Activated naive CD8-positive, alpha-beta T cell treated with anti-CD3 and anti-CD28 coated beads for 36 hours (primary cell): ENCODE data around the gene POLDIP2. TPM values are rescaled to one million over a fixed set of nuclear protein-coding genes. Genes with fewer than 3 reads are reported as not detected.

ENCODE experiments used
- DNase-seq: peaks from one replicate; pipeline ENCODE4 v3.0.0; 2021
- H3K27ac Mint-ChIP-seq: one replicate; pipeline ENCODE4 v1.8.0; 2022; ENCODE audit warnings: mild to moderate bottlenecking, moderate library complexity, mixed read lengths
- H3K27me3 Mint-ChIP-seq: one replicate; pipeline ENCODE4 v1.8.0; 2022; ENCODE audit warnings: mild to moderate bottlenecking, mixed read lengths
- H3K36me3 Mint-ChIP-seq: one replicate; pipeline ENCODE4 v1.8.0; 2021; ENCODE audit warnings: mild to moderate bottlenecking, mixed read lengths
- H3K4me1 Mint-ChIP-seq: one replicate; pipeline ENCODE4 v1.8.0; 2021; ENCODE audit warnings: mixed read lengths
- H3K4me3 Mint-ChIP-seq: one replicate; pipeline ENCODE4 v1.8.0; 2022; ENCODE audit warnings: mild to moderate bottlenecking, moderate library complexity, mixed read lengths
- H3K9me3 Mint-ChIP-seq: one replicate; pipeline ENCODE4 v1.8.0; 2022; ENCODE audit warnings: mixed read lengths
- total RNA-seq, 2 experiments: library from RNA; stranded (reverse); gene quantifications; one replicate each; pipeline ENCODE4 v1.2.3, GENCODE V29; 2021

The POLDIP2 gene
- total RNA-seq, 2 experiments from 2014 or later: 125 to 126 TPM

DNA sequence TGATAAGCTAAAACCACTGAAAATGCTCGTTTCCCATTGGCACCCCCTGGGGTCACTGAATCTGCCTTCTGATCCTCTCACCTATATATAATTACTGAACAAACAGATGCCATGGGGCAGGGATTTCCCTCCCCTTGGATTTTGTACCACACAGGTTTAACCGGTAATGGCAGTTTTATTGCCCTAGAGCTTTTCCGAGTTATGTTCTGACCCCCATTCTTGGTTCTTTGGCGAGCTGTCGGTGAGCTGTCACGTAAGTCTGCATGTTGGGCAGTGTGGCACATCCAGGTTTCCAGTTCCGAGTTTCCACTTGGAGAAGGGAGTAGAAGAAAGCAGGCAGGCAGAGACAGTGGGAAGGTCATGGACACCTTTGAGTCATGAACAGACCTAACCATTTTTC, 31.2 kb downstream of the POLDIP2 start:
- peaks cover 21% of the 10 kb centered on the region for H3K4me1 Mint-ChIP-seq
- no peak for DNase-seq

DNA sequence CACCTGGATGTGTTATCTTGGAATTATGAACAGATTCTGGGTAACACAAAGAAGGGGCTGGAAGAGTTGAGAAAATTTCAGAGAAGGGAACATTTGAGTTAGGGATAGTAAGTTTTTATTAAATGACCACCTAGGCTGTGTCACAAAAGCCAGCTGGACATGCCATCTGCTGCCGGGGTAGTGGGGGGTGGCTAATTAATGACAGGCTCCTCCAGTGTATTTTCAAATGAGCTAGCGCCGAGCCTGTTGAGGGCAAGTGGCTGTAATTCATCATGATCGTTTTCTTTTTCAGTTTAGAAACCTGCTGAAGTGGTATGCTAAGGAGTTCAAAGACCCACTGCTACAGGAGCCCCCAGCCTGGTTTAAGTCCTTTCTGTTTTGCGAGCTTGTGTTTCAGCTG, 32.1 kb downstream of the POLDIP2 start:
- Mint-ChIP-seq H3K9me3 (no peaks in the 10 kb centered on the region), H3K4me3 (no peak overlapping the region), H3K27me3 (no peaks in the 10 kb centered on the region), H3K36me3 (peaks cover 30% of the 10 kb centered on the region), H3K27ac (no peak overlapping the region), H3K4me1 (peaks cover 29% of the 10 kb centered on the region)
- DNase-seq: no peak

More for the DNA sequence above, 31.2 kb downstream of the POLDIP2 start:
- Mint-ChIP-seq H3K36me3 (peaks cover 21% of the 10 kb centered on the region), H3K9me3 (no peaks in the 10 kb centered on the region), H3K27ac (no peak overlapping the region), H3K27me3 (no peaks in the 10 kb centered on the region), H3K4me3 (no peak overlapping the region)

DNA sequence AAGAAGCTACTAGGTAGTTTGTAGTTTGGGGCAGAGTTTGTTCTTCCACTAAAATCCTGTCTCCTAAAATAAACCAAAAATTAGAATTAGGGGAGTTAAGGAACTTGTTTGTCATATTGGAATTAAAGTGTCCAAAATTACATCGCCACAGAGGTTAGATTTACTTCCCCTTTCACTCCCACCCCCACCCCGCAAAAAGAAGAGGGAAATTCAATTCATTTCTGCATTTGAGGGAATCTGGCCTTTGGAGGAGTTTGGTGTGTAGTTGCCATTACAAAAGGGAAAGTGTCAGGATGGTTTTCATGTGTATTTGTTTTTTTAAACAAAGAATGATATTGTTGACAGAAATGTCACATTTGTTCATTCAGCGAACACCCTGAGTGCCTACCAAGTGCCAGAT, 32.5 kb downstream of the POLDIP2 start:
- Mint-ChIP-seq H3K9me3 (no peaks in the 10 kb centered on the region), H3K27me3 (no peaks in the 10 kb centered on the region), H3K27ac (no peak overlapping the region), H3K4me3 (no peak overlapping the region), H3K4me1 (peaks cover 33% of the 10 kb centered on the region), H3K36me3 (peaks cover 34% of the 10 kb centered on the region)
- DNase-seq: no peak

DNA sequence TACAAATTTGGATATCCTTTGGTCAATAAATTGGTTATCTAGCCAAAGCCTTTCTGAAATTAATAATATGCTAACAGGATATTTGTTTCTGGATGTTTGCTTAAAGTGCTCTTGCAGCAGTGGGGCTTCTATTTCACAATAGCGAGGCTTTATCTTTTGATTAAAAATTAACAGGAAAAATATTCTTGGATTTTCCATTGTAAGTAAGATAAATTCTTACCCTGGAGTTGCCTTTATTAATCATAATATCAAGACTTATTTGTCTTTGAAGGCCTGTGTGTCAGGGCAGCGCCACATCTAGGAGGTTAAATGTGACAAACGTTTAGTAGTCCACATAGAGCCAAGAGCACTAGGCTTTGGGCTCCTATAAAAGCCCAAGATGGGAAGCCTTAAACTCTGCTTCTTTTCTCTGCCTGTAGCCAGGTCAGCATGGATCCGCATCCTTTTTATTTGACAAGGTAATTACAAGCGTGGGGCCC, 33.0 kb downstream of the POLDIP2 start:
- Mint-ChIP-seq H3K9me3 (no peaks in the 10 kb centered on the region), H3K36me3 (peaks cover 36% of the 10 kb centered on the region), H3K27ac (no peak overlapping the region), H3K4me1 (peaks cover 33% of the 10 kb centered on the region), H3K27me3 (no peaks in the 10 kb centered on the region), H3K4me3 (no peak overlapping the region)
- no peak for DNase-seq

DNA sequence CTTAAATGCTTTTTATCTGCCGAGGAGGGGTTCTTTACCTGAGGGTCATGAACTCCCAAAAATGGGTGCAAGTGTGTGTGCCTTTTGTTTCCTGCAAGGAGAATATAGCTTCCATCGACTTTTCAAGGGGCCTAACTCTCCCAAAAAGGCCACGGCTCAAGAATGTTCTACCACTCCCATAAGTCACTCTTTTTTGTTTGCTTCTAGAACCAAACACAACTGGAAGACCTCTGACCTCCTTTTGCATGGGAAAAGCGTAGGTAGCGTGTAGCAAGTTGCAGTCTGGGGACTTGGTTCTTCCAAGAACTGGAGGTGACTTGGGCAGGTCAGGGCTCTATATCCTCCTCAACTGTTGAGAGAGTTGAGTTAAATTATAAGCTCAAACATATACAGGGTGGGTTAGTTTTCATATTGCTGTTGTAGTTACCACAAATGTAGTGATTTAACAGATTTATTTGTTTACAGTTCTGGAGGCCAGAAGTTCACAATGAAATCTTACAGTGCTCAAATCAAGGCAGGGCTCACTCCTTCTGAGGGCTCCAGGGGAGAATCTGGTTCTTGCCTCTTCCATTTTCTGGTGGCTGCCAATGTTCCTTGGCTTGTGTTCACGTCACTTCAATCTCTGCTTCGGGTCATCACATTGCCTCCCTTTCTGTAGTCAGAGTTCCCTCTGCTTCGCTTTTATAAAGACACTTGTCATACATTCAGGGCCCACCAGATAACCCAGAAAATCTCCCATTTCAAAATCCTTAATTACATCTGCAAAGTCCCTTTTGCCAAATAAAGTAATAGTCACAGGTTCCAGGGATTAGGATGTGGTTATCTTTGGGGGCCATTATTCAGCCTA, 36.9 kb downstream of the POLDIP2 start:
- peaks cover 36% of the 10 kb centered on the region for H3K4me1 Mint-ChIP-seq

DNA sequence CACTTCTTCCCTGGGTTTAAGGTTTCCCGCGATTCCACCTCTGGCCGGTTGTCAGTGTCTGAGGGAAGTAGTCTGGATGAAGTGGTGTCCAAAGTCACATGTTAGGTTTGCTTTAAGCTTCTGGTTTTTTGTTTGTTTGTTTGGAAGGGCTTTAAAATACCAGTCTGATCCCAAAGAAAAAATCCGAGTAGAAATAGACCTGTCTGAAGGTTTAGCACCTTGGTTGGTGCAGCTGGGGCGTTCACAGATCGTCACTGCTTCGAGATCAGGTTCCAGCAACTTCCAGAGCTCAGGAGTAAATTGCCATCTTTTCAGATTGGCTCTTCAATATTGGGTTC, 37.8 kb downstream of the POLDIP2 start:
- Mint-ChIP-seq H3K27ac (peak overlapping the region; percentile 82), H3K4me3 (peak overlapping the region; percentile 87), H3K9me3 (no peaks in the 10 kb centered on the region), H3K27me3 (no peaks in the 10 kb centered on the region), H3K36me3 (peaks cover 31% of the 10 kb centered on the region), H3K4me1 (peaks cover 33% of the 10 kb centered on the region)
- DNase-seq: no peak

More for the DNA sequence above, 36.9 kb downstream of the POLDIP2 start:
- DNase-seq: no peak
- Mint-ChIP-seq H3K9me3 (no peaks in the 10 kb centered on the region), H3K4me3 (peak overlapping the region; percentile 87), H3K27ac (peak overlapping the region; percentile 82), H3K36me3 (peaks cover 31% of the 10 kb centered on the region), H3K27me3 (no peaks in the 10 kb centered on the region)

DNA sequence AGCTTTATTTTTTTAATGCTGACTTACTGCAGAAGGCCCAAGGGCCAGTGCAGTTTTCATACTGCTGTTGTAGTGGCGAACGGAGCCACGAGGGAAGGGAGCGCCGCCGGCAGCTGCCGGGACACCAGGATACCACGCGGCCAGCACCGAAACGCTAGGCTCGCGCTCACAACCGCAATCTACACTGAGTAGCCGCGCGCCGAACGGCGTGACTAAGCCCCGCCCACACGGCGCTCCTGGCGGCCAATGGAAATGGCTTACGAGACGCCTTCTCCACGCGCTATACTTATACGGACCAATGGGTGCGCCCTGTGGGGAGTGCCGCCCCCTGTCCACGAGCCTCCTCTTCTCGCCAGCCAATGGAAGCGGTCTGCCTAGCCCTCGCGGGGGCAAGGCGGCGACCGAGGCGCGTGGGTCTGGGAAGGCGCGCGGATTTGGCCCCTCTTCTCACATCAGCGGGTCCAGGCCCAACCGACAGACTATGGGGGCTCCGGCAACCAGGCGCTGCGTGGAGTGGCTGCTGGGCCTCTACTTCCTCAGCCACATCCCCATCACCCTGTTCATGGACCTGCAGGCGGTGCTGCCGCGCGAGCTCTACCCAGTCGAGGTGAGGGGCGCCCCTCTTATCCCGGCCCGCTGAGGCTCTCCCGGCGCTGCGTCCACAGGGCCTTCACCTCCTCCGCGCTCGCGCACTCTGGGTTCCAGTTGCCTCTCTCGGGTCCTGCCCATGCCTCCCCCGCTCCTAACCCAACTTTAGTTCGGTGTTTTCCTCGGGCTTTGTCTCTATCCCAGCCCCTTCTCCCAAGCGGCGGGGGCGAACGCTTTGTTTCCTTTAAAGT, 38.3 kb downstream of the POLDIP2 start, which contains the start of gene TMEM97:
Gene TMEM97, plus strand, starts transcription at position 442 of the 839 bp plus-strand sequence. Its CDS starts 40 bp downstream, at position 482.
- Mint-ChIP-seq H3K4me3 (peak within 1 kb of the TSS; percentile 87), H3K36me3 (peaks cover 31% of the 10 kb centered on the region), H3K9me3 (no peaks in the 10 kb centered on the region), H3K27me3 (no peaks in the 10 kb centered on the region), H3K27ac (peak within 1 kb of the TSS; percentile 82), H3K4me1 (peaks cover 33% of the 10 kb centered on the region)
- DNase-seq: peak; percentile 97

DNA sequence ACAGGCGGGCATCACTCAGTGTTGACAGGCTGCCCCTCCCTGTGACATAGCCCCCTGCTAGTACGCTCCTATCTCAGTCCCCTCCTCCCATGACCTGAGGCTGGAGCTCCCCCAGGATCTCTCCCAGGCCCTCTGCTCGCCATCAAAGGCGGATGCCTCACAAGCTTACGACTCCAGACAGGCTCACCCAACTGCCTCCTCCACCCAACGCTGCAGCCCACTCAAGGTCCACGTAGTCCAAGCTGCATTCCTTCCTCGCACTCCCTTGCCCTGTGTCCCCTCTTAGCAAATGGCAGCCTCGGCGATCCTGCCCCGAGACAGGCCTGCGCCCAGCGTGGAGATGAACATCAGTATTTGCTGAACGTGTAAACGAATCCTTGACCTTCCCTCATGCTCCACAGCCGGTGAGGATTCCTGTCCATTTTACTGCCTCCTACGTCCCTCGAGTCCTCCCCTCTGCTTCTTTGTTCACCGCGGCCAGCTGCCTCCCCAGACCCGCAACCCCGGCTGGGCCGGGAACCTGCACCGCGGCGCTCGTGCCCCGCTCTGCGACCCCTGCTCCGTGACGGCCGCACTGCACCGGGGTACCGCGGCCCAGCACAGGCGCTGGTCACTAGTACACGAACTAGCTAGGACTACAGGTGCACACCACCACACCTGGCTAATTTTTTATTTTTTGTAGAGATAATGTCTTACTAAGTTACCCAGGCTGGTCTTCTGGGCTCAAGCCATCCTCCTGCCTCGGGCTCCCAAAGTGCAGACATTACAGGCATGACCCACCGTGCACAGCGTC, 39.2 kb downstream of the POLDIP2 start:
- Mint-ChIP-seq H3K27me3 (peaks cover 3% of the 10 kb centered on the region), H3K9me3 (no peaks in the 10 kb centered on the region), H3K36me3 (peaks cover 31% of the 10 kb centered on the region), H3K4me1 (peaks cover 33% of the 10 kb centered on the region), H3K4me3 (peak overlapping the region; percentile 87), H3K27ac (peak overlapping the region; percentile 74)
- peak; percentile 29 for DNase-seq

DNA sequence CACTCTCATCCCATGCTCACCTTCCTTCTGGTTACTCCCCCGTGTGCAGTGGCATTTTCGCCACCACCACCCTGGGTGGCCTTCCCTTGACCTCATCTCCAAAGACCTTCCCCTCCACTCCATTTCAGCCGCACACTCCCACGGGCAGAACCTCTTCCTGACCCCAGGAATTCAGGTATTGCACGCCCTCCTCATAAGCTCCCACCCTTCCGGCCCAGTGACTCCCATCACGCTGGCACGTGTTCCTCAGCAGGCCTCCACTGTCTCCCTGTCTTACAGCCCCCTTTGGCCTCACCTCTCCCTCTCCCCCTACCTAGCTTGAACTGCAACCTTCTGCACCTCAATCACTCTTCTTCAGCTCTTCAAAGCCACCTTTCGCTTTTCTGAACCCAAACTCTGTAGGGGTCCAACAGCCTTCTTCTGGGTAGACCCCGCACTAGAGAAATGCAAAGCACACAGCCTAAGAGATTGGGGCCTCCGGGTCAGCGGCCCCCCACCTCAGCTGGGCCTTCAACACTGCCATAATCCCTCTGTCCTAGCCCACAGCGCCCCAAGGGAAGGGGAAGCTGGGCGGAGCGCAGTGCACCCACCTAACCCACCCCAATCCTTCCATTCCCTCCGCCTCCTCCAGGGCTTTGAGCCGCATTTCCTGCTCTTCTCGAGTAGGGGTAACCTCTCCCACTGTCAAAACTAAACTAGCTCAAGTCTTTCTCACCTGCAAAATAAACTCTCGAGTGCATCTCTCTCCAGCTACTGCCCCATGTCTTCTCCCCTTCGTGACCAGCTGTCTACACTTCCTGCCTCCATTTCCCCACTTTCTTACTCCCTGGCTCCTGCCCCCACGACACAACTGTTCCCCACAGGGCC, 40.0 kb downstream of the POLDIP2 start:
- Mint-ChIP-seq H3K27me3 (peaks cover 3% of the 10 kb centered on the region), H3K9me3 (no peaks in the 10 kb centered on the region), H3K4me1 (peaks cover 30% of the 10 kb centered on the region), H3K36me3 (peaks cover 29% of the 10 kb centered on the region), H3K27ac (peak overlapping the region; percentile 74), H3K4me3 (peak overlapping the region; percentile 87)
- DNase-seq: no peak

DNA sequence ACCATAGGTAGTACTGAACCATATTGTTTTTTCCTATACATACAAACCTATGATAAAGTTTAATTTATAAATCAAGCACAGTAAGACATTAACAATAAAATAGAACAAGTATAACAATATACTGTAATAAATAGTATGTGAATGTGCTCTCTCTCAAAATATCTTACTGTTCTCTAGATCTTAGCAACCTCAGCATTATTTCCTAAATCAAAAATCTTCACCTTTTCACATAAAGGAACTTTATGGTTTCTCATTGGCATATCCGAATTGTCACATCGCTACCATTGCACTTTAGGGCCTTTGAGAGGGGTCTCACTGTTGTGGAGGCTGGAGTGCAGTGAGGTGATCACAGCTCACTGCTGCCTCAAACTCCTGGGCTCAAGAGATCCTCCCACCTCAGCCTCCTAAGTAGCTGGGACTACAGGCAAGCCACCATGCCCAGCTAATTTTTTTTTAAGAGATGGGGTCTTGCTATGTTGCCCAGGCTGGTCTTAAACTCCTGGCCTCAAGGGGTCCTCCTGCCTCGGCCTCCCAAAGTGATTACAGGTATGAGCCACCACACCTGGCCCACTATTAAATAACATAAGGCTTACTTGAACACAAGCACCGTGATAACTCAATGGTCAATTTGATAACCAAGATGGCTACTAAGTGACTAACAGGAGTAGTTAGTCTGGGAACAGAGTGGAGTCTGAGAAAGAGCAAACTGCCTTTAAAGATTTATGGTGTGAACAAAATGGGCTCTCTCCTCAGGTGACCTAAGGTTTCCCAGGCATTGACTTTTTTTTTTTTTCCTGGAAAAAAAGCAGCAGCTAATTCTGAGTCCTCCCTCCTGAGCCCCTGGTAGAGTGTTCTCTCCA, 41.3 kb downstream of the POLDIP2 start:
- H3K36me3 Mint-ChIP-seq: peaks cover 25% of the 10 kb centered on the region
- no peaks in the 10 kb centered on the region for H3K9me3 Mint-ChIP-seq
- no peak for DNase-seq
- peaks cover 3% of the 10 kb centered on the region for H3K27me3 Mint-ChIP-seq
- H3K27ac Mint-ChIP-seq: no peak overlapping the region
- peak overlapping the region; percentile 15 for H3K4me3 Mint-ChIP-seq
- peaks cover 24% of the 10 kb centered on the region for H3K4me1 Mint-ChIP-seq

DNA sequence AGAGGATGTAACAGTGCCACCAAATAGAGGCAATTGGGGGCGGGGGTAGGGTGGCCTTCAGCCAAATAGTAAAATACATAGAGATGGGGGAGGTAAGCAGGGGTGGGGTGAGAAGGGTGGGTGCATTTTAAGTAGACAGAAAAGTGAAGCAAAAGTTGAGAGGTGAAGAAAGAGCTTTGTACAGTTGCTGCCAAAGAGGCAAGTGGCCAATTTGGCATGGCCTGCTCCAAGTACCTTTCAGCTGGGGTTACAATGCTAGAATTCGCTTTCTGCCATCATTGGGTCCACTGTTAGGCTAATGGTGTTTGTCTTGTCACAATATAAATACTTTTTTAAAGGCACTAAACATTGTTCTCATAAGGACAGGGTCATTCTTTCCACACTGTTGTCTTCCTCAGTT, 43.5 kb downstream of the POLDIP2 start:
- Mint-ChIP-seq H3K36me3 (peaks cover 10% of the 10 kb centered on the region), H3K4me3 (no peak overlapping the region), H3K9me3 (no peaks in the 10 kb centered on the region), H3K27me3 (peaks cover 3% of the 10 kb centered on the region), H3K27ac (no peak overlapping the region), H3K4me1 (peaks cover 12% of the 10 kb centered on the region)
- no peak for DNase-seq

DNA sequence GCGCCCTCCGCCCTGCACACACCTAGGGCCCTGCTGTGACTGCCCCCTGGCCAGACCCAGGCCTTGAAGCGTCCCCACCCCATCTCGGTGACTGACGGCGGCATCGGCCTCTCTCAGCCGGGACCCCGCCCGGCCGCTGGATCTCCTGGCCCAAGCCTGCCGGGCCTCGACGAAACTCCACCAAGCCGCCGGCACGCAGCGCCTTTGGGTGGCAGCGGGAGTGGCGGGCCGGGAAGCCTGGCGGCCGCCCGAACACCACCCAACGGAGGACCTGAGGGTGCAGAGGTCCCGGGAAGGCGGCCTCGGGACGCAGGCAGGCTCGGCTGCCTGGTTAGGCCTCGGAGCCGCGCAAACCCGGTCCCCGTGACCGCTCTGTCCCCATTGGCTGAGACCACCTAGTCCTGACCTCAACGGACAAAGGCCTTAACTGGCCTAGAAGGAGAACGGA, 50.3 kb downstream of the POLDIP2 start:
- no peak for DNase-seq
- no peak overlapping the region for H3K27ac Mint-ChIP-seq
- no peak overlapping the region for H3K4me3 Mint-ChIP-seq
- no peaks in the 10 kb centered on the region for H3K36me3 Mint-ChIP-seq
- peaks cover 41% of the 10 kb centered on the region for H3K27me3 Mint-ChIP-seq
- no peaks in the 10 kb centered on the region for H3K4me1 Mint-ChIP-seq
- no peaks in the 10 kb centered on the region for H3K9me3 Mint-ChIP-seq

DNA sequence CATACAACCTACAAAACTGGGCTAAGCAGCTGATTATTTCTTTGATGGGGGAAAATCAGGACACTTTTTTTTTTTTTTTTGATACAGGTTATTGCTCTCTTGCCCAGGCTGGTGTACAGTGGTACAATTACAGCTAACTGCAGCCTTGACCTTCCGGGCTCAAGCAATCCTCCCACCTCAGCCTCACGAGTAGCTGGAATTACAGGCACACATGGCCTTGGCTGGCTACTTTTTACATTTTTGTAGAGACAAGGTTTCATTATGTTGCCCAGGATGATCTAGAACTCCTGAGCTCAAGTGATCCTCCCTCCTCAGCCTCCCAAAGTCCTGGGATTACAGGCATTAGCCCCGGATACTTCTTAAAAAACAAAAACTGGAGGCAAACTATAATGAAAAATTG, 58.9 kb downstream of the POLDIP2 start:
- Mint-ChIP-seq H3K4me1 (peaks cover 14% of the 10 kb centered on the region), H3K9me3 (no peaks in the 10 kb centered on the region), H3K36me3 (no peaks in the 10 kb centered on the region), H3K27me3 (peaks cover 7% of the 10 kb centered on the region), H3K27ac (no peak overlapping the region), H3K4me3 (no peak overlapping the region)
- no peak for DNase-seq
